Common myeloid progenitor, CD34-positive (primary cell): ENCODE data around the gene ZNF154.
A peak's percentile ranks its signal among the peaks of the same experiment; 100 is the strongest.

Source experiments
- CTCF ChIA-PET: fragments of 350-600 bp; sonication (Branson Sonifier 250); formaldehyde crosslinking; loops from one replicate; lab custom pipeline; 2021; ENCODE audit warnings: antibody characterized with exemption; lab: Charles Lee
- POLR2A ChIA-PET: fragments of 350-600 bp; sonication (Branson Sonifier 250); formaldehyde crosslinking; loops from one replicate; lab custom pipeline; 2021; ENCODE audit warnings: antibody characterized with exemption; lab: Charles Lee
- DNase-seq, 3 donors: peaks; one replicate each; pipeline versions ENCODE4 v3.0.0 to v3.0.0-alpha.2; 2013
- H3K27ac ChIP-seq, 2 experiments: 1 replicate in 1 of 2; 2 replicates in 1 of 2; pipeline ENCODE4 v1.7.0; 2013; ENCODE audit warnings: inconsistent platforms in 2 of 2, low read length in 2 of 2, mild to moderate bottlenecking in 2 of 2, low read depth in 1 of 2, moderate library complexity in 1 of 2; ENCODE audit not compliant: severe bottlenecking in 2 of 2, insufficient read depth in 1 of 2, poor library complexity in 1 of 2
- H3K27me3 ChIP-seq, 5 experiments: replicated peaks in 2 of 5; 1 replicate in 3 of 5; 2 replicates in 2 of 5; pipeline versions ENCODE4 v1.6.1 to v1.7.0; 2013; ENCODE audit warnings: low read length in 4 of 5, mild to moderate bottlenecking in 2 of 5, moderate library complexity in 2 of 5, inconsistent platforms in 1 of 5; ENCODE audit not compliant: insufficient read depth in 5 of 5, control insufficient read depth in 4 of 5
- H3K36me3 ChIP-seq, 4 experiments: 1 replicate in 2 of 4; 2 replicates in 2 of 4; pipeline versions ENCODE4 v1.6.1 to v1.7.0; 2013; ENCODE audit warnings: low read length in 3 of 4, control low read depth in 1 of 4, mild to moderate bottlenecking in 1 of 4; ENCODE audit not compliant: control insufficient read depth in 4 of 4, insufficient read depth in 4 of 4
- H3K4me1 ChIP-seq, 4 experiments: 1 replicate in 3 of 4; 2 replicates in 1 of 4; pipeline versions ENCODE4 v1.6.1 to v1.7.1; 2013; ENCODE audit warnings: low read length in 3 of 4, mild to moderate bottlenecking in 3 of 4, control low read depth in 1 of 4, inconsistent platforms in 1 of 4, moderate library complexity in 1 of 4; ENCODE audit not compliant: control insufficient read depth in 4 of 4, insufficient read depth in 4 of 4; ENCODE audit errors: control extremely low read depth in 1 of 4
- H3K4me3 ChIP-seq, 7 experiments: 1 replicate in 4 of 7; 2 replicates in 3 of 7; pipeline versions ENCODE4 v1.5.1 to v1.7.0; 2013; ENCODE audit warnings: mild to moderate bottlenecking in 7 of 7, low read length in 6 of 7, moderate library complexity in 6 of 7, inconsistent platforms in 2 of 7, low read depth in 2 of 7, control low read depth in 1 of 7; ENCODE audit not compliant: insufficient read depth in 4 of 7, control insufficient read depth in 1 of 7; ENCODE audit errors: extremely low read depth in 1 of 7
- H3K9me3 ChIP-seq, 5 experiments: 1 replicate in 4 of 5; 2 replicates in 1 of 5; pipeline versions ENCODE4 v1.6.1 to v1.7.1; 2013; ENCODE audit warnings: low read length in 4 of 5, mild to moderate bottlenecking in 2 of 5, inconsistent platforms in 1 of 5, low read depth in 1 of 5, moderate library complexity in 1 of 5; ENCODE audit not compliant: control insufficient read depth in 4 of 5, insufficient read depth in 2 of 5; ENCODE audit errors: control extremely low read depth in 1 of 5
- whole genome bisulfite sequencing: methylation state at CpG from one replicate; pipeline ENCODE4 v1.1.5; 2013; ENCODE audit not compliant: insufficient coverage; 5-methylcytosine and 5-hydroxymethylcytosine counted together

ZNF154 gene

DNA sequence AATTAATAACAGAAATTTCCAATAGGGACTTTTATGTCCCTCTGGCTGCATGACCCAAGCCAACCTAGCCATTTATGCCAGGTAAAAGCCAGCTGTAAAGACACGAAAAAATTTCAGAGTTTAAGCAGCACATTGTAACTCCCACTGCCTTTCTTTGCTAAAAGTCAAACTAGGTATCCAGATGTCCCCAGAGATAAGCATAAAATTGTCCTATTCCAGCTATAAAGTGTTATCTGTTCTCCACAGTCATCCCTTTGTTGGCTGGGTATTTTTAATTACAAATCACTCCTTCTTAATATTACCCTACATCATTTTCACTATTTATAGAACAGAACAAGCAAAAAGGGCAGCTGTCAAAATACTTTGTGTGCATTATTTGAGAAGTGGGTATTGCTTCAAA, 3.2 kb upstream of the ZNF154 start:
- Histone ChIP-seq H3K4me3 (no peak overlapping the region), H3K36me3 (peaks cover 2 to 5% (median 4%) of the 10 kb centered on the region in 4 experiments), H3K9me3 (peaks cover 0 to 17% (median 3%) of the 10 kb centered on the region in 5 experiments), H3K4me1 (peaks cover 0 to 17% (median 3%) of the 10 kb centered on the region in 4 experiments), H3K27ac (no peak overlapping the region), H3K27me3 (no peaks in the 10 kb centered on the region)
- CTCF ChIA-PET = interaction anchor here (0.9 kb wide), 1 partner anchor 11 kb away, joined by 3 read pairs; no protein-coding TSS in a partner anchor
- POLR2A ChIA-PET = no interaction called here
- peak in 1 of 3 donors; percentile 45 for DNase-seq
- WGBS = 75% methylated on average over 1 of the region's 1 CpG

DNA sequence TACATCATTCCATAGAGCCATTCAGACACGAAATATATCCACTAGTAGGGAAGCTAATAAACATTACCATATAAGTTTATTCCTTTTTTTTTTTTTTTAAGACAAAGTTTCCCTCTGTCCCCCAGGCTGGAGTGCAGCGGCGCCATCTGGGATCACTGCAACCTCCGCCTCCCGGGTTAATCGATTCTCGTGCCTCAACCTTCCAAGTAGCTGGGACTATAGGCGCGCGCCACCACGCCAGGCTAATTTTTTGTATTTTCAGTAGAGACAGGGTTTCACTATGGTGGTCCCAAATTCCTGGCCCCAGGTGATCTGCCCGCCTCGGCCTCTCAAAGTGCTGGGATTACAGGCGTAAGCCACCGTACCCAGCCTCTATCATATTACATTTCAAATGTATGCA, 612 bp upstream of the ZNF154 start:
- peak overlapping the region in 5 of 7 experiments; percentile 66 to 95 (median 80) for H3K4me3 ChIP-seq
- CTCF ChIA-PET = interaction anchor here (0.9 to 1.0 kb wide), 2 partner anchors 28 to 132 kb away, joined by 3 read pairs; partner anchors contain the start of gene ZNF551
- DNase-seq = no peak
- H3K4me1 ChIP-seq = peaks cover 0 to 21% (median 3%) of the 10 kb centered on the region in 4 experiments
- no peak overlapping the region for H3K27ac ChIP-seq
- peaks cover 8 to 26% (median 19%) of the 10 kb centered on the region in 4 experiments for H3K36me3 ChIP-seq
- WGBS = 85% methylated on average over 10 of the region's 15 CpGs
- peaks cover 0 to 23% (median 17%) of the 10 kb centered on the region in 5 experiments for H3K9me3 ChIP-seq
- POLR2A ChIA-PET = interaction anchor here (0.6 to 1.1 kb wide), 3 partner anchors 28 to 274 kb away, joined by 3 to 4 read pairs (median 3); partner anchors contain the start of genes ZNF551 and ZNF749
- H3K27me3 ChIP-seq = no peaks in the 10 kb centered on the region

DNA sequence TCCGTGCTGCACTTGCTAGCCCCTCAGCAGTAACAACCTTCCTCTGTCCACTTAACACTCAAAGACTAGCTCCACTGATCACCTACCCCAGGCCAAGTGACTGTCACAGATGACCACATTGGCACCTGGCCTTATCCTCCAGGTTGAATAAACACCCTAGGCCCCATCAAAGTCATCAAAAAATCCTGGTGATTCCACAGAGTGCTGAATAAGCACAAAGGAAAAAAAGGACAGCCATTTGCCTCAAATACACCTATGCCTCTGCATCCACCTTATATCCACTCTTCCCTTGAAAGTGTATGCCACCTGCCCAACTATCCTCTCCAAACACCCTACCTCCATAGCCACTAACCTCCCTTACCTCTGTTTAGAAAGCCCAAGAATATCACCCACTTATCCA, 2.7 kb downstream of the ZNF154 start:
- H3K4me1 ChIP-seq = peaks cover 0 to 21% (median 3%) of the 10 kb centered on the region in 4 experiments
- no peak for DNase-seq
- H3K9me3 ChIP-seq = peaks cover 3 to 49% (median 41%) of the 10 kb centered on the region in 5 experiments
- 100% methylated on average over 1 of the region's 1 CpG for WGBS
- no peaks in the 10 kb centered on the region for H3K27me3 ChIP-seq
- ChIA-PET POLR2A (no interaction called here), CTCF (no interaction called here)
- peak overlapping the region in 1 of 7 experiments; percentile 25 for H3K4me3 ChIP-seq
- H3K27ac ChIP-seq = no peak overlapping the region
- H3K36me3 ChIP-seq = peaks cover 32 to 59% (median 44%) of the 10 kb centered on the region in 4 experiments

DNA sequence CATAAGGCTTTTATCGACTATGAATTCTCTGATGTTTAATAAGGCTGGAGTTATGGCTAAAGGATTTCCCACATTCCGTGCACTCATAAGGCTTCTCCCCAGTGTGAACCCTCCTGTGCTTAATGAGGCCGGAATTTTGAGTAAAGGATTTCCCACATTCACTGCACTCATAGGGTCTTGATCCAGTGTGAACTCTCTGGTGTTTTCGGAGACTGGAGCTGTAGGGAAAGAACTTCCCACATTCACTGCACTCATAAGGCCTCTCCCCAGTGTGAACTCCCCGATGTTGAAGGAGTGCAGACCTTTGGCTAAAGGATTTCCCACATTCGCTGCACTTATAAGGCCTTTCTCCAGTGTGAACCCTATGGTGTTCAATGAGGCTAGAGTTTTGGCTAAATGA, 7.4 kb downstream of the ZNF154 start:
- DNase-seq = no peak
- POLR2A ChIA-PET = no interaction called here
- WGBS = 92% methylated on average over 4 of the region's 6 CpGs
- CTCF ChIA-PET = no interaction called here
- H3K9me3 ChIP-seq = peaks cover 5 to 57% (median 47%) of the 10 kb centered on the region in 5 experiments
- peaks cover 45 to 85% (median 64%) of the 10 kb centered on the region in 4 experiments for H3K36me3 ChIP-seq
- H3K4me1 ChIP-seq = peaks cover 0 to 2% (median 0%) of the 10 kb centered on the region in 4 experiments
- H3K27ac ChIP-seq = no peak overlapping the region
- H3K4me3 ChIP-seq = no peak overlapping the region
- no peaks in the 10 kb centered on the region for H3K27me3 ChIP-seq

DNA sequence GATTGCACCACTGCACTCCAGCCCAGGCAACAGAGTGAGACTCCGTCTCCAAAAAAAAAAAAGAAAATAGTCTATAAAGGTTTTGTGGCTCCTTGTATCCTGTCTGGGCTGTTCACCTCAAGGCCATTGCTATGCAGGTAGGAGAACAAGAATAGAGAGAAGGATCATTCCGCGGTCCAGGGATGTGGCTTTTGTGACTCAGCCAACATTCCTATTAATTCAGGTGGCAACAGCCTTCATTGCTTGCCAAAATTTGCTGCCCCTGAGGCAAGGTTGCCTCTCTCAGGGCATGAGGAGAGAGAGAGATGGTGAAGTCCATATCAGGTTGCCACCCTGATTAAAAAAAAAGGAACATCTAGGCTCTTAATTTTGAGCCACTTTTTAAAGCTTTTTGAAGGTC, 19.3 kb downstream of the ZNF154 start:
- no peak overlapping the region for H3K27ac ChIP-seq
- H3K4me1 ChIP-seq = no peaks in the 10 kb centered on the region
- 100% methylated on average over 2 of the region's 3 CpGs for WGBS
- DNase-seq = no peak
- H3K9me3 ChIP-seq = peaks cover 13 to 65% (median 45%) of the 10 kb centered on the region in 5 experiments
- peaks cover 31 to 65% (median 56%) of the 10 kb centered on the region in 4 experiments for H3K36me3 ChIP-seq
- CTCF ChIA-PET = interaction anchor here (2.2 kb wide), 1 partner anchor 8 kb away, joined by 6 read pairs; the partner anchor contains the start of gene ZNF551
- H3K4me3 ChIP-seq = no peak overlapping the region
- POLR2A ChIA-PET = no interaction called here
- H3K27me3 ChIP-seq = no peaks in the 10 kb centered on the region

DNA sequence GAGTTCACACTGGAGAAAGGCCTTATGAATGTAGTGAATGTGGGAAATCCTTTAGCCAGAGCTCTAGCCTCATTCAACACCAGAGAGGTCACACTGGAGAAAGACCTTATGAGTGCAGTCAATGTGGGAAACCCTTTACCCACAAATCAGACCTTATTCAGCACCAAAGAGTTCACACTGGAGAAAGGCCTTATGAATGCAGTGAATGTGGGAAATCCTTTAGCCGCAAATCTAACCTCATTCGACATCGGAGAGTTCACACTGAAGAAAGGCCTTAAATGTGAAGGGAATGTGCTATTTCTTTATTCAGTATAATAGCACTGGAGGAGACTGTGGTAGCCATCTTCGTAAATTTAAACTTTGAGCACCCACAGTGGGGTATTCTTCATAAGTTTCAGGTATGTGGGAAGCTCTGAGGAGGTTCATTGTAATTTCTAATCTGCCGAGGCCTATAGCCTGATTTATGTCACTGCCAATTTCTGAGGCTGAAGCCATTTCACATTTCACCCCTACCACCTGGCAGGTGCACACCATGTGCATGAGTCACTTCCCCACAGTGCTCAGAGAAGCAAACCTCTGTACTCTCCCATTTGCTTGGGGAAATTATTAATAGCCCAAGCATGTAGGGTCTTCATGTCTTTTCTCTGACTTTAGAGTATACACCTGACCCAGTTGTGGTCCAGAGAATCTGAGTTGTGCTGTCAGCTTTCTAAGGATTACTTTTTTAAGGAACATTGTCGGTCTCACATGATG, 20.8 kb downstream of the ZNF154 start:
- peaks cover 13 to 74% (median 59%) of the 10 kb centered on the region in 5 experiments for H3K9me3 ChIP-seq
- no peak overlapping the region for H3K27ac ChIP-seq
- H3K27me3 ChIP-seq = no peaks in the 10 kb centered on the region
- ChIA-PET CTCF (interaction anchor here (1.2 kb wide), 1 partner anchor 27 kb away, joined by 3 read pairs; no protein-coding TSS in a partner anchor), POLR2A (no interaction called here)
- H3K4me3 ChIP-seq = no peak overlapping the region
- peaks cover 36 to 81% (median 62%) of the 10 kb centered on the region in 4 experiments for H3K36me3 ChIP-seq
- WGBS = 97% methylated on average over 4 of the region's 6 CpGs
- H3K4me1 ChIP-seq = peaks cover 0 to 6% (median 0%) of the 10 kb centered on the region in 4 experiments
- no peak for DNase-seq
